GM12892 (cell line): ENCODE measurements around the gene BST1.

ENCODE experiments used
- DNase-seq: peaks from one replicate; pipeline ENCODE4 v3.0.0; 2011; ENCODE audit not compliant: insufficient read length
- FAIRE-seq: peaks from 2 replicates; lab custom pipeline; 2011; peaks lifted over from hg19 to GRCh38; lab: Jason Lieb, UNC
- POLR2A ChIP-seq: IDR thresholded peaks from 2 replicates; pipeline ENCODE4 v1.6.1; 2011; ENCODE audit warnings: low read depth, low read length, control low read depth
- POLR2AphosphoS5 ChIP-seq: IDR thresholded peaks from 2 replicates; pipeline ENCODE4 v1.6.1; 2011; ENCODE audit warnings: low read depth, low read length, control low read depth
- TAF1 ChIP-seq: IDR thresholded peaks from 2 replicates; pipeline ENCODE4 v1.6.1; 2011; ENCODE audit warnings: low read depth, mild to moderate bottlenecking, control low read depth, low read length, borderline replicate concordance

BST1 gene

DNA sequence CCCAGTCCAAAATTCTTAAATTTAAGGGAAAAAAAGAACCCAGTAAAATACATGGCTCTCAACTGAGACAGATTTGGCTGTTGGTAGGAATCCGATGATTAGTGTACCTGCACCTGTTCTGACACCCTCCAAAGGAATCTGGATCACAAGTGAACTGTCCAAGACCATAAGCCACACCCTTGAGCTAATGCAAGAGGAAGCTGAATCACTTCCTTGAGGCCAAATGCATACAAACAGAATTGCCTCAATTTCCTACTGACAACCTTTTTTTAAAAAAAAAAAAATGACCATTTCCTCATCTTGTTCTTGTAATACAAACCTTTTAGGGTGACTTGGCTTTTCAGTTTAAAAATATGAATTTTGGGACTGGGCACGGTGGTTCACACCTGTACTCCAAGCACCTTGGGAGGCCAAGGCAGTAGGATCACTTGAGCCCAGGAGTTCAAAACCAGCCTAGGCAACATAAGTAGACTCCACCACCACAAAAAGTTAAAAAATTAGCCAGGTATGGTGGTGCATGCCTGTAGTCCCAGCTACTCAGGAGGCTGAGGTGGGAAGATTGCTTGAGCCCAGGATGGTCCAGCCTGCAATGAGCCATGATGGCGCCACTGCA is 37.0 kb upstream of the BST1 start:
- DNase-seq = no peak
- TF ChIP-seq TAF1 (no peak), POLR2A (no peak), POLR2AphosphoS5 (no peak)

GRCh38 chr4:15667006-15667405 is 35.9 kb upstream of the BST1 start:
- FAIRE-seq (no peak), DNase-seq (no peak)
- TF ChIP-seq POLR2A = no peak
- TF ChIP-seq POLR2AphosphoS5 = no peak
- no peak for TF ChIP-seq TAF1

More for the DNA sequence above, 37.0 kb upstream of the BST1 start:
- no peak for FAIRE-seq

- FAIRE-seq (no peak), DNase-seq (no peak)
- no peak for TF ChIP-seq POLR2AphosphoS5
- TF ChIP-seq TAF1 = no peak
- TF ChIP-seq POLR2A = no peak
Observed at GRCh38 chr4:15668566-15669435, 34.1 kb upstream of the BST1 start.

DNA sequence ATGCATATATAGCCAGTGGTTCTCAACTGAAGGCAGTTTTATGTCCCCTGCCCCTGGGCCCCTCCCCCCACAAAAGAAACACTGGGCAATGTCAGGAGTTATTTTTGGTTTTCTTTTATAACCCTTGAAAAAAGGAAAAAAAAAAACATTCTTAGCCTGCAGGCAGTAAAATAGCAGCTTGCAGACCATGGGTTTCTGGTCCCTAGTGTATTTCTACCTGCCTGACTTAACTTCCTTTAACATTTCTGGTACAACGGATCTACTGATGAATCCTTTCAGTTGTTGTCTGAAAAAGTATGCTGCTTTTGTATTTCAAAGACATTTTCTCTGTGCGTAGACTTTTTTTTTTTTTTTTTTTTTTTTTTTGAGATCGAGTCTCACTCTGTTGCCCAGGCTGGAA is 32.3 kb upstream of the BST1 start:
- no peak for FAIRE-seq
- no peak for DNase-seq
- TF ChIP-seq POLR2A = no peak
- no peak for TF ChIP-seq TAF1
- no peak for TF ChIP-seq POLR2AphosphoS5

- FAIRE-seq (peak; percentile 33), DNase-seq (no peak)
- TF ChIP-seq POLR2A = no peak
- TF ChIP-seq TAF1 = no peak
- no peak for TF ChIP-seq POLR2AphosphoS5
Observed at GRCh38 chr4:15672101-15672500, 30.8 kb upstream of the BST1 start.

GRCh38 chr4:15673337-15673736 is 29.5 kb upstream of the BST1 start:
- TF ChIP-seq TAF1 (no peak), POLR2AphosphoS5 (no peak), POLR2A (no peak)
- DNase-seq = no peak
- FAIRE-seq = no peak

- FAIRE-seq (no peak), DNase-seq (no peak)
- no peak for TF ChIP-seq POLR2AphosphoS5
- TF ChIP-seq POLR2A = no peak
- TF ChIP-seq TAF1 = no peak
Observed at GRCh38 chr4:15674046-15674445, 28.8 kb upstream of the BST1 start.

- DNase-seq (no peak), FAIRE-seq (no peak)
- no peak for TF ChIP-seq TAF1
- no peak for TF ChIP-seq POLR2AphosphoS5
- no peak for TF ChIP-seq POLR2A
Observed at GRCh38 chr4:15674926-15675325, 27.9 kb upstream of the BST1 start.

- FAIRE-seq = no peak
- DNase-seq = no peak
- no peak for TF ChIP-seq TAF1
- no peak for TF ChIP-seq POLR2AphosphoS5
- TF ChIP-seq POLR2A = no peak
Observed at GRCh38 chr4:15675356-15675755, 27.5 kb upstream of the BST1 start.

- TF ChIP-seq POLR2A (no peak), TAF1 (no peak), POLR2AphosphoS5 (no peak)
- DNase-seq (no peak), FAIRE-seq (no peak)
Observed at GRCh38 chr4:15676039-15676438, 26.8 kb upstream of the BST1 start.

- TF ChIP-seq POLR2AphosphoS5 = no peak
- no peak for TF ChIP-seq TAF1
- TF ChIP-seq POLR2A = no peak
- DNase-seq (no peak), FAIRE-seq (no peak)
Observed at GRCh38 chr4:15676899-15677298, 26.0 kb upstream of the BST1 start.

- TF ChIP-seq POLR2A (no peak), TAF1 (no peak), POLR2AphosphoS5 (no peak)
- FAIRE-seq (no peak), DNase-seq (no peak)
Observed at GRCh38 chr4:15677507-15677988, 25.3 kb upstream of the BST1 start.

GRCh38 chr4:15681067-15681371 is 21.8 kb upstream of the BST1 start:
- FAIRE-seq = no peak

More at GRCh38 chr4:15681067-15681371, 21.8 kb upstream of the BST1 start:
- DNase-seq = no peak
- no peak for TF ChIP-seq POLR2A
- no peak for TF ChIP-seq POLR2AphosphoS5
- TF ChIP-seq TAF1 = no peak
